ENCODE results near the gene GBE1.

Gene GBE1

DNA sequence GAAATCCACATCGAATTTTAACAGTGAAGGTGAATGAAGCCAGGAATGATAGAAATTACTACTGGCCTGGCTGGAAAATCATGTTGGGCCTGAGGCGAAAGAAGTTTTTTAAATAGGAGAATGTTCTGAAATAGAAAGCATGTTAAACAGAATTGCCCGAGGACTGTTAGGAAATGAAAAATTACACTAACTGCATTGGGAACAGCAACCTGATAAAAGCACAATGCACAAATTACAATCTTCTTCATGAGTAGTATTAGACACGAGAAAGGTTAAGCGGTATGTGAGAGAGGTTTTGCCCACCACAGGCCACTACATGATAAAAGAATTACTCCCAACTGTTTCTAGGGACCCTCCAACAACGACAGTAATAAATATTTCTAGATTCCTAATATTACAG lies 18.9 kb downstream of the GBE1 start:
- no peak overlapping the region for H3K4me3 ChIP-seq (ENCODE audit: low read depth, low read length)
- H3K27ac ChIP-seq (ENCODE audit: extremely low read depth, low read depth, low read length), result no peak overlapping the region
- H3K9me3 ChIP-seq (ENCODE audit: control insufficient read depth, insufficient read depth, low read depth, low read length), result no peaks in the 10 kb centered on the region
- TF ChIP-seq ZNF704 (tag by site-specific recombination; IDR thresholded peaks at IDR 0.05) (no peak), ZNF138 (tag by site-specific recombination; IDR thresholded peaks at IDR 0.05; ENCODE audit: borderline replicate concordance) (no peak), ZNF416 (tag by site-specific recombination; IDR thresholded peaks at IDR 0.05) (no peak)
- CTCF ChIA-PET, result no interaction called here
- POLR2A ChIA-PET, result no interaction called here
- no peaks in the 10 kb centered on the region for H3K36me3 ChIP-seq (ENCODE audit: control insufficient read depth in 2 of 2, insufficient read depth in 1 of 2, low read length in 2 of 2)
- no peaks in the 10 kb centered on the region for H3K4me1 ChIP-seq (ENCODE audit: control insufficient read depth, insufficient read depth, low read length)

DNA sequence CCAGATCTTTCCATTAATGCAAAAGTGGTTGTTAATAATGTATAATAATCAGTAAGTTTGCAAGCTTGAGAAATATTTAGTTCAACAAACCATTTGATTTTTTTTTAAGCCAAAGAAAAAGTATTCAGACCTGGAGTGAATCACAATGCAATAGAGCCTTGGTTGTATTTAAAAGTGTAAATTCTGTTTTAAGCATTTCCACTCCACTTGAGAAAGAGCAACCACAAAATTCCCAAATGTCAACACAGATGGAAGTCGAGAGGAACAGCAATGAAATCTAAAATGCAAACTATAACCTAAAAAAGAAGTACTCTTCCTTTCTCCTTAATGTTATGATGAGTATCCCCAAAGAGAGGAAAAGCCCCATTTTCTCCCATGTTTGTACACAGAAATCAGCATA lies 20.2 kb downstream of the GBE1 start:
- CTCF ChIA-PET, result no interaction called here
- Histone ChIP-seq H3K4me1 (ENCODE audit: control insufficient read depth, insufficient read depth, low read length) (no peaks in the 10 kb centered on the region), H3K27ac (ENCODE audit: extremely low read depth, low read depth, low read length) (no peak overlapping the region), H3K4me3 (ENCODE audit: low read depth, low read length) (no peak overlapping the region), H3K9me3 (ENCODE audit: control insufficient read depth, insufficient read depth, low read depth, low read length) (no peaks in the 10 kb centered on the region), H3K36me3 (ENCODE audit: control insufficient read depth in 2 of 2, insufficient read depth in 1 of 2, low read length in 2 of 2) (no peaks in the 10 kb centered on the region)
- POLR2A ChIA-PET, result no interaction called here
- TF ChIP-seq OVOL3 (tag by site-specific recombination; IDR thresholded peaks at IDR 0.05) (no peak), ZNF223 (tag by site-specific recombination; IDR thresholded peaks at IDR 0.05) (no peak), WT1 (tag by site-specific recombination; IDR thresholded peaks at IDR 0.05) (no peak), ZNF501 (tag by site-specific recombination; IDR thresholded peaks at IDR 0.05) (no peak), ZEB2 (tag by site-specific recombination; IDR thresholded peaks at IDR 0.05) (no peak), ZFP41 (tag by site-specific recombination; IDR thresholded peaks at IDR 0.05; ENCODE audit: borderline replicate concordance) (no peak), ZNF677 (tag by site-specific recombination; IDR thresholded peaks at IDR 0.05) (no peak), ZNF202 (tag by site-specific recombination; IDR thresholded peaks at IDR 0.05; ENCODE audit: borderline replicate concordance) (no peak), ZNF169 (tag by site-specific recombination; IDR thresholded peaks at IDR 0.05) (no peak), GLI4 (tag by site-specific recombination; IDR thresholded peaks at IDR 0.05) (no peak), ZNF366 (tag by site-specific recombination; conservative IDR thresholded peaks at IDR 0.05) (no peak), ZBTB20 (tag by site-specific recombination; IDR thresholded peaks at IDR 0.05) (no peak), ZNF585B (tag by site-specific recombination; IDR thresholded peaks at IDR 0.05) (no peak), ZNF184 (tag by site-specific recombination; IDR thresholded peaks at IDR 0.05) (no peak), YY1 (tag by site-specific recombination; IDR thresholded peaks at IDR 0.05) (no peak), ZBTB26 (tag by site-specific recombination; optimal IDR thresholded peaks at IDR 0.05) (no peak)
- TF ChIP-seq, protein P1, sequence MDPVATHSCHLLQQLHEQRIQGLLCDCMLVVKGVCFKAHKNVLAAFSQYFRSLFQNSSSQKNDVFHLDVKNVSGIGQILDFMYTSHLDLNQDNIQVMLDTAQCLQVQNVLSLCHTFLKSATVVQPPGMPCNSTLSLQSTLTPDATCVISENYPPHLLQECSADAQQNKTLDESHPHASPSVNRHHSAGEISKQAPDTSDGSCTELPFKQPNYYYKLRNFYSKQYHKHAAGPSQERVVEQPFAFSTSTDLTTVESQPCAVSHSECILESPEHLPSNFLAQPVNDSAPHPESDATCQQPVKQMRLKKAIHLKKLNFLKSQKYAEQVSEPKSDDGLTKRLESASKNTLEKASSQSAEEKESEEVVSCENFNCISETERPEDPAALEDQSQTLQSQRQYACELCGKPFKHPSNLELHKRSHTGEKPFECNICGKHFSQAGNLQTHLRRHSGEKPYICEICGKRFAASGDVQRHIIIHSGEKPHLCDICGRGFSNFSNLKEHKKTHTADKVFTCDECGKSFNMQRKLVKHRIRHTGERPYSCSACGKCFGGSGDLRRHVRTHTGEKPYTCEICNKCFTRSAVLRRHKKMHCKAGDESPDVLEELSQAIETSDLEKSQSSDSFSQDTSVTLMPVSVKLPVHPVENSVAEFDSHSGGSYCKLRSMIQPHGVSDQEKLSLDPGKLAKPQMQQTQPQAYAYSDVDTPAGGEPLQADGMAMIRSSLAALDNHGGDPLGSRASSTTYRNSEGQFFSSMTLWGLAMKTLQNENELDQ (tag by site-specific recombination; IDR thresholded peaks at IDR 0.05; ENCODE audit: low read depth), result no peak
- TF ChIP-seq, protein P2, sequence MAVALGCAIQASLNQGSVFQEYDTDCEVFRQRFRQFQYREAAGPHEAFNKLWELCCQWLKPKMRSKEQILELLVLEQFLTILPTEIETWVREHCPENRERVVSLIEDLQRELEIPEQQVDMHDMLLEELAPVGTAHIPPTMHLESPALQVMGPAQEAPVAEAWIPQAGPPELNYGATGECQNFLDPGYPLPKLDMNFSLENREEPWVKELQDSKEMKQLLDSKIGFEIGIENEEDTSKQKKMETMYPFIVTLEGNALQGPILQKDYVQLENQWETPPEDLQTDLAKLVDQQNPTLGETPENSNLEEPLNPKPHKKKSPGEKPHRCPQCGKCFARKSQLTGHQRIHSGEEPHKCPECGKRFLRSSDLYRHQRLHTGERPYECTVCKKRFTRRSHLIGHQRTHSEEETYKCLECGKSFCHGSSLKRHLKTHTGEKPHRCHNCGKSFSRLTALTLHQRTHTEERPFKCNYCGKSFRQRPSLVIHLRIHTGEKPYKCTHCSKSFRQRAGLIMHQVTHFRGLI (tag by site-specific recombination; IDR thresholded peaks at IDR 0.05), result no peak
